DND-41 (cell line): ENCODE measurements around the gene CAMK4.
A peak's percentile ranks its signal among the peaks of the same experiment; 100 is the strongest.

Experiments
- ATAC-seq: fragments of 200-7000 bp; cut with Tn5 transposase; 3 replicates; pipeline ENCODE4 v1.9.1; 2021; ENCODE audit warnings: low read depth; ENCODE audit not compliant: insufficient read depth
- DNase-seq: peaks from one replicate; pipeline ENCODE4 v3.0.0-alpha.2; 2020
- H2AFZ ChIP-seq: 2 replicates; pipeline ENCODE4 v1.6.0; 2012; ENCODE audit warnings: low read depth, low read length
- H3K27ac ChIP-seq: 2 replicates; pipeline ENCODE4 v1.5.1; 2012; ENCODE audit warnings: low read length, inconsistent platforms
- H3K27me3 ChIP-seq: fragments of 200-600 bp; sonication (generic); 2 replicates; pipeline ENCODE4 v1.6.0; 2012; ENCODE audit warnings: low read length, mild to moderate bottlenecking, inconsistent platforms; ENCODE audit not compliant: insufficient read depth, poor library complexity
- H3K36me3 ChIP-seq: 2 replicates; pipeline ENCODE4 v1.5.1; 2012; ENCODE audit warnings: low read length, inconsistent platforms; ENCODE audit not compliant: insufficient read depth
- H3K4me1 ChIP-seq: 2 replicates; pipeline ENCODE4 v1.5.1; 2012; ENCODE audit warnings: mild to moderate bottlenecking, low read length; ENCODE audit not compliant: insufficient read depth
- H3K4me2 ChIP-seq: 2 replicates; pipeline ENCODE4 v1.6.0; 2012; ENCODE audit warnings: mild to moderate bottlenecking, moderate library complexity, low read length, inconsistent platforms; ENCODE audit not compliant: insufficient read depth
- H3K4me3 ChIP-seq, 2 experiments: fragments of 200-600 bp in 1 of 2; shearing (Covaris generic) in 1 of 2; 2 replicates each; pipeline ENCODE4 v1.5.1; 2012 to 2016; ENCODE audit warnings: inconsistent platforms in 2 of 2, low read length in 2 of 2, mild to moderate bottlenecking in 2 of 2, low read depth in 1 of 2, moderate library complexity in 1 of 2
- H3K79me2 ChIP-seq: 2 replicates; pipeline ENCODE4 v1.6.0; 2012; ENCODE audit warnings: low read length, inconsistent platforms; ENCODE audit not compliant: insufficient read depth
- H3K9ac ChIP-seq: 2 replicates; pipeline ENCODE4 v1.6.0; 2012; ENCODE audit warnings: low read depth, mild to moderate bottlenecking, inconsistent platforms, low read length, moderate library complexity
- H3K9me3 ChIP-seq: 2 replicates; pipeline ENCODE4 v1.5.1; 2012; ENCODE audit warnings: low read length, moderate library complexity, mild to moderate bottlenecking, inconsistent platforms; ENCODE audit not compliant: insufficient read depth, severe bottlenecking
- H4K20me1 ChIP-seq: 2 replicates; pipeline ENCODE4 v1.6.0; 2012; ENCODE audit warnings: low read length; ENCODE audit not compliant: insufficient read depth
- EZH2 ChIP-seq: IDR thresholded peaks from 3 replicates; pipeline ENCODE4 v1.6.1; 2012; ENCODE audit warnings: borderline replicate concordance, low read depth, mild to moderate bottlenecking, moderate library complexity, low read length, inconsistent platforms; ENCODE audit not compliant: severe bottlenecking
- TF ChIP-seq, protein P1 (sequence below): IDR thresholded peaks from 2 replicates; pipeline ENCODE4 v1.5.1; 2012; ENCODE audit warnings: borderline replicate concordance, low read length, moderate library complexity, mild to moderate bottlenecking; ENCODE audit not compliant: poor library complexity, severe bottlenecking; ENCODE audit errors: extremely low read depth

The CAMK4 gene

DNA sequence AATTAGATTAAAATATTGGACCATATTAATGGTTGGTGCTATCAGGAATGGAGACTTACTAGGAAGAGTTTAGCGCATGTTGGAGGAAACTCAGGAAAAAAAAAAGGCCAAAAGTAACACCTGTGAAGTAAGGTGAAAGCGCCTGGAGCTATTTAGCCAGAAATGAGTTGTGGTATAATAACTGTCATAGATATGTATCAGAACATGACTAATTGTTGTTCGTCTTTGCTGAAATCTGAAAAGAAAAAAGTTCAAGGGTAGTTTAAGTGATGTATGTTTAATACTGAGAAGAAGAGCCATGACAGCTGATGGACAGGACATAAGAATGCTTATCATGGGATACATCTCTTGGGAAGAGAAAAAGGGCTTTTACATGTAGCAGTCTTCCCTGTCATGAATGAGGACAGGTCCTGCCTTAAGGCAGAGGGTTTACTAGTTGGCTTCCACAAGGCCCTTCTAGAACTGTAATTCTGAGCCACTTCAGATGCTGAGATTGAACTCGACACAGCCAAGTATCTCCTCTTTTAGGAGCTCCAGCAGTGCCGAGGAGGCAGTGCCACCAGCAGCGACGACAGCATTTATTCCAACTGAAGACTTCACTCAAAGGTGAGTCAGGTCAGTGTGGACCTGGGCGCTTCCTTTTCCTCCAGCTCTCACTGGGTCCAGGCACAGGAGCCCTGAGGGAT, 940 bp upstream of the CAMK4 start:
- Histone ChIP-seq H3K9ac (peak overlapping the region; percentile 68), H2AFZ (peak overlapping the region; percentile 87), H3K4me2 (peak overlapping the region; percentile 91), H3K4me1 (peaks cover 49% of the 10 kb centered on the region), H3K36me3 (no peaks in the 10 kb centered on the region; the same call in 1 of the 2 replicates), H3K4me3 (peak overlapping the region in 1 of 2 experiments; percentile 71; a peak in 2 of 4 replicates), H4K20me1 (no peaks in the 10 kb centered on the region), H3K9me3 (no peaks in the 10 kb centered on the region), H3K79me2 (peaks cover 19% of the 10 kb centered on the region), H3K27me3 (no peaks in the 10 kb centered on the region), H3K27ac (peak overlapping the region; percentile 11; the same call in 1 of the 2 replicates)
- ATAC-seq (no peak; the same call in 2 of the 3 replicates), DNase-seq (no peak)
- TF ChIP-seq, protein P1, sequence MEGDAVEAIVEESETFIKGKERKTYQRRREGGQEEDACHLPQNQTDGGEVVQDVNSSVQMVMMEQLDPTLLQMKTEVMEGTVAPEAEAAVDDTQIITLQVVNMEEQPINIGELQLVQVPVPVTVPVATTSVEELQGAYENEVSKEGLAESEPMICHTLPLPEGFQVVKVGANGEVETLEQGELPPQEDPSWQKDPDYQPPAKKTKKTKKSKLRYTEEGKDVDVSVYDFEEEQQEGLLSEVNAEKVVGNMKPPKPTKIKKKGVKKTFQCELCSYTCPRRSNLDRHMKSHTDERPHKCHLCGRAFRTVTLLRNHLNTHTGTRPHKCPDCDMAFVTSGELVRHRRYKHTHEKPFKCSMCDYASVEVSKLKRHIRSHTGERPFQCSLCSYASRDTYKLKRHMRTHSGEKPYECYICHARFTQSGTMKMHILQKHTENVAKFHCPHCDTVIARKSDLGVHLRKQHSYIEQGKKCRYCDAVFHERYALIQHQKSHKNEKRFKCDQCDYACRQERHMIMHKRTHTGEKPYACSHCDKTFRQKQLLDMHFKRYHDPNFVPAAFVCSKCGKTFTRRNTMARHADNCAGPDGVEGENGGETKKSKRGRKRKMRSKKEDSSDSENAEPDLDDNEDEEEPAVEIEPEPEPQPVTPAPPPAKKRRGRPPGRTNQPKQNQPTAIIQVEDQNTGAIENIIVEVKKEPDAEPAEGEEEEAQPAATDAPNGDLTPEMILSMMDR = no peak
- no peak for TF ChIP-seq EZH2

DNA sequence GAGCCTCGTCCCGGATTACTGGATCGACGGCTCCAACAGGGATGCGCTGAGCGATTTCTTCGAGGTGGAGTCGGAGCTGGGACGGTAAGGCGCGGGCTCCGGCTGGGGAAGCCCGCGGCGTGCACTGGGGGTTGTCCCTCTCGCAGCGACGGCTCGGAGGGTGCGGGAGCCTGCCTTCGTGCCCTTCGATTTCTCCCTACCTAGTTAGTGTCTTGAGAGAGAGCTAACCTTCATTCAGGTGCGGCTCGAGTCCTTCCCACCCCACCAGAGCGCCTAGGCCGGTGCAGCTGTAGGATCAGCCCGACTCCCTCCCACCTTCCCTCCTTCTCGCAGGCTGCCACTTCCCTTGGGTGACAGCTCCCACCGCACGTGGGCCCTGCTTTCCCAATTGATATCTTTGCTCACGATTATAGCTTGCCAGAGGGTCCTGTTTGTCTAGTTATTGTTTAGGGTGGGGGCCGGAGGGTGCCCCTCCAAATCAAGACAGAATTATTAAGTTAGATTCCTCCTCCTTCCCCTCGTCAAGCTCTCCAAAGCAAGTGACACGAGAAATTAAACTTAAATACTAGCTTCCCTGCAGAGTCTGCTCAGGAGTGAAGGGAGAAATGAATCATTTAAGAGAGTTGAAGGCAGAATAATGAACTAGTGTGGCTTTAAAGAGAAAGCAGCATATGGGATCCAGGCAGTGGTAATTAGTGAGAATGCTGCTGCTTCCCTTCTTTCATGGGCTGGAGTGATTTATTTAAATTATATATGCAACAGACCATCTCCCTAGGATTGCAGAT, 569 bp downstream of the CAMK4 start:
- H3K27me3 ChIP-seq = no peaks in the 10 kb centered on the region
- H2AFZ ChIP-seq = peak overlapping the region; percentile 87
- H3K9ac ChIP-seq = peak overlapping the region; percentile 68
- peak overlapping the region; percentile 44 to 71 for H3K4me3 ChIP-seq
- H3K4me2 ChIP-seq = peak overlapping the region; percentile 91
- DNase-seq (peak; percentile 41), ATAC-seq (peak; percentile 39)
- H3K36me3 ChIP-seq = no peaks in the 10 kb centered on the region; the same call in 1 of the 2 replicates
- TF ChIP-seq, protein P1 = no peak
- no peak for TF ChIP-seq EZH2
- H4K20me1 ChIP-seq = no peaks in the 10 kb centered on the region
- peaks cover 29% of the 10 kb centered on the region for H3K79me2 ChIP-seq
- no peaks in the 10 kb centered on the region for H3K9me3 ChIP-seq
- peak overlapping the region; percentile 62 for H3K27ac ChIP-seq
- peaks cover 64% of the 10 kb centered on the region for H3K4me1 ChIP-seq

DNA sequence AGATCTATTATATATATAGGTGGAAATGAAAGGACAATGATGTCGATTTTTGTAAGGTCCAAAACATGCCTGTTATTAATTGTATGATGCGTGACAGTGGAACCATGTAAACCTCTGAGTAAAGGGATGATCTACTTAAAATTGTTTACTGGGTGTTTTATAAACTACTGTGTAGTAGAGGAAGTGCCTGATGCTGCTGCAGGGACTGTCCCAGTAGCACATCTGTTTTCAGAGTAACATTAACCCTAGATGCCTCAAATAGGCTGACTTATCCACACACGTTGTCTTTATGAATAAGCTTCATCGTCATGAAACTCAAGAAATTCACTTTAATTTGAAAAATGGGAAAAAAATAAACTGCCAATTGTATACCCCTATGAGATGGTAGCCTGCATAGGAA, 1.7 kb downstream of the CAMK4 start:
- peak overlapping the region; percentile 68; the same call in 1 of the 2 replicates for H3K9ac ChIP-seq

More for the DNA sequence above, 1.7 kb downstream of the CAMK4 start:
- no peak overlapping the region for H2AFZ ChIP-seq
- H3K4me2 ChIP-seq = peak overlapping the region; percentile 91
- H4K20me1 ChIP-seq = no peaks in the 10 kb centered on the region
- H3K9me3 ChIP-seq = no peaks in the 10 kb centered on the region
- H3K36me3 ChIP-seq = no peaks in the 10 kb centered on the region; the same call in 1 of the 2 replicates
- H3K27me3 ChIP-seq = no peaks in the 10 kb centered on the region
- peaks cover 29% of the 10 kb centered on the region for H3K79me2 ChIP-seq
- TF ChIP-seq, protein P1 = no peak
- no peak for TF ChIP-seq EZH2
- peaks cover 73% of the 10 kb centered on the region for H3K4me1 ChIP-seq
- H3K27ac ChIP-seq = peak overlapping the region; percentile 5; the same call in 1 of the 2 replicates
- DNase-seq = no peak
- H3K4me3 ChIP-seq = peak overlapping the region in 1 of 2 experiments; percentile 71; a peak in 1 of 4 replicates
- ATAC-seq = no peak
